H1 (cell line): ENCODE data around the gene MPHOSPH9. TPM values are rescaled to one million over a fixed set of nuclear protein-coding genes. Genes with fewer than 3 reads are reported as not detected.

Experiments
- CTCF ChIA-PET: fragments of 300-600 bp; sonication (Branson Sonifier 250); formaldehyde crosslinking; loops from one replicate; lab custom pipeline; 2021; ENCODE audit not compliant: partially characterized antibody; lab: Charles Lee
- POLR2A ChIA-PET: fragments of 300-600 bp; sonication (Branson Sonifier 250); formaldehyde crosslinking; loops from one replicate; lab custom pipeline; 2021; ENCODE audit warnings: inconsistent platforms; ENCODE audit not compliant: partially characterized antibody; lab: Charles Lee
- DNase-seq, 2 experiments: peaks; one replicate each; pipeline versions ENCODE4 v3.0.0 to v3.0.0-alpha.2; 2010 to 2022; ENCODE audit warnings: low spot score in 2 of 2, low read depth in 1 of 2, mixed read lengths in 1 of 2
- FAIRE-seq: peaks from 2 replicates; lab custom pipeline; 2011; peaks lifted over from hg19 to GRCh38; lab: Jason Lieb, UNC
- H2AFZ ChIP-seq: 2 replicates; pipeline ENCODE4 v1.8.1; 2012; ENCODE audit warnings: low read length, inconsistent platforms
- H2AK5ac ChIP-seq: 2 replicates; pipeline ENCODE4 v1.6.1; 2013; ENCODE audit warnings: low read depth, low read length
- H2BK120ac ChIP-seq: replicated peaks from 2 replicates; pipeline ENCODE3; 2013; ENCODE audit warnings: low read depth, low read length, inconsistent platforms
- H2BK12ac ChIP-seq: 2 replicates; pipeline ENCODE4 v1.6.1; 2013; ENCODE audit warnings: low read depth, low read length
- H2BK15ac ChIP-seq: 2 replicates; pipeline ENCODE4 v1.6.1; 2013; ENCODE audit warnings: low read length
- H2BK20ac ChIP-seq: 2 replicates; pipeline ENCODE4 v1.6.1; 2013; ENCODE audit warnings: low read length
- H2BK5ac ChIP-seq: 2 replicates; pipeline ENCODE4 v1.6.1; 2013; ENCODE audit warnings: low read depth, low read length
- H3K14ac ChIP-seq: 2 replicates; pipeline ENCODE4 v1.6.1; 2013; ENCODE audit warnings: inconsistent platforms; ENCODE audit not compliant: insufficient read length
- H3K18ac ChIP-seq: 2 replicates; pipeline ENCODE4 v1.6.1; 2013; ENCODE audit warnings: low read length; ENCODE audit errors: extremely low read depth
- H3K23ac ChIP-seq: 2 replicates; pipeline ENCODE4 v1.6.1; 2013; ENCODE audit warnings: inconsistent platforms; ENCODE audit not compliant: insufficient read length
- H3K23me2 ChIP-seq: 2 replicates; pipeline ENCODE4 v1.6.1; 2013; ENCODE audit warnings: low read depth, low read length
- H3K27ac ChIP-seq: 2 replicates; pipeline ENCODE4 v1.6.1; 2011; ENCODE audit warnings: low read depth, low read length, inconsistent platforms
- H3K27me3 ChIP-seq, 4 experiments: replicated peaks in 1 of 4; 1 replicate in 1 of 4; 2 replicates in 3 of 4; pipeline versions ENCODE4 v1.6.1 to v1.8.1; 2011 to 2013; ENCODE audit warnings: low read length in 3 of 4, mild to moderate bottlenecking in 3 of 4, inconsistent platforms in 2 of 4, mixed read lengths in 2 of 4, moderate library complexity in 1 of 4; ENCODE audit not compliant: control insufficient read depth in 3 of 4, insufficient read depth in 3 of 4; ENCODE audit errors: extremely low read depth in 1 of 4
- H3K36me3 ChIP-seq, 4 experiments: 2 replicates each; pipeline versions ENCODE4 v1.6.1 to v1.8.1; 2011 to 2013; ENCODE audit warnings: mild to moderate bottlenecking in 4 of 4, low read length in 3 of 4, moderate library complexity in 2 of 4, control low read depth in 1 of 4, inconsistent platforms in 1 of 4; ENCODE audit not compliant: insufficient read depth in 4 of 4, control insufficient read depth in 2 of 4
- H3K4ac ChIP-seq: replicated peaks from 2 replicates; pipeline ENCODE3; 2013; ENCODE audit warnings: low read length, low read depth, mixed read lengths, inconsistent platforms; ENCODE audit not compliant: insufficient read length
- H3K4me1 ChIP-seq, 4 experiments: replicated peaks in 1 of 4; 1 replicate in 1 of 4; 2 replicates in 3 of 4; pipeline versions ENCODE4 v1.6.1 to v1.8.1; 2011 to 2013; ENCODE audit warnings: low read length in 3 of 4, inconsistent platforms in 2 of 4, mixed read lengths in 1 of 4; ENCODE audit not compliant: insufficient read depth in 4 of 4, control insufficient read depth in 3 of 4
- H3K4me2 ChIP-seq, 2 experiments: 2 replicates each; pipeline versions ENCODE4 v1.6.1 to v1.8.1; 2011 to 2013; ENCODE audit warnings: low read depth in 2 of 2, low read length in 2 of 2, control low read depth in 1 of 2, inconsistent platforms in 1 of 2, mild to moderate bottlenecking in 1 of 2; ENCODE audit not compliant: insufficient read depth in 1 of 2
- H3K4me3 ChIP-seq, 4 experiments: fragments of 200-600, 300-600 bp in 1 of 4; sonication (generic), shearing (Covaris generic), sonication (Bioruptor Twin) in 1 of 4; 2 replicates each; pipeline versions ENCODE4 v1.5.1 to v1.8.1; 2011 to 2016; ENCODE audit warnings: low read length in 4 of 4, low read depth in 3 of 4, control low read depth in 2 of 4, inconsistent platforms in 2 of 4, mild to moderate bottlenecking in 2 of 4, mixed read lengths in 1 of 4, moderate library complexity in 1 of 4; ENCODE audit not compliant: insufficient read depth in 2 of 4; ENCODE audit errors: extremely low read depth in 1 of 4
- H3K56ac ChIP-seq: replicated peaks from 2 replicates; pipeline ENCODE3; 2013; ENCODE audit warnings: low read depth, mild to moderate bottlenecking, mixed read lengths, low read length, inconsistent platforms; ENCODE audit not compliant: insufficient read length
- H3K79me1 ChIP-seq: 2 replicates; pipeline ENCODE4 v1.6.1; 2013; ENCODE audit warnings: low read depth, low read length, control low read depth
- H3K79me2 ChIP-seq, 2 experiments: 2 replicates each; pipeline versions ENCODE4 v1.6.1 to v1.8.1; 2012 to 2013; ENCODE audit warnings: low read length in 2 of 2, mild to moderate bottlenecking in 2 of 2, inconsistent platforms in 1 of 2; ENCODE audit not compliant: insufficient read depth in 2 of 2, control insufficient read depth in 1 of 2
- H3K9ac ChIP-seq, 4 experiments: replicated peaks in 1 of 4; 1 replicate in 1 of 4; 2 replicates in 3 of 4; pipeline versions ENCODE4 v1.6.1 to v1.8.1; 2011 to 2013; ENCODE audit warnings: low read depth in 3 of 4, low read length in 3 of 4, control low read depth in 2 of 4, mild to moderate bottlenecking in 2 of 4, moderate library complexity in 2 of 4, inconsistent platforms in 1 of 4; ENCODE audit errors: extremely low read depth in 1 of 4
- H3K9me3 ChIP-seq, 2 experiments: 2 replicates each; pipeline versions ENCODE4 v1.6.1 to v1.8.1; 2012 to 2013; ENCODE audit warnings: mild to moderate bottlenecking in 2 of 2, moderate library complexity in 2 of 2, control low read depth in 1 of 2, inconsistent platforms in 1 of 2, low read depth in 1 of 2, low read length in 1 of 2, mixed read lengths in 1 of 2; ENCODE audit not compliant: insufficient read depth in 2 of 2
- H4K20me1 ChIP-seq, 2 experiments: replicated peaks in 1 of 2; 2 replicates each; pipeline versions ENCODE3 to v1.8.1; 2011 to 2013; ENCODE audit warnings: inconsistent platforms in 2 of 2, low read length in 2 of 2, mild to moderate bottlenecking in 1 of 2; ENCODE audit not compliant: insufficient read depth in 2 of 2, control insufficient read depth in 1 of 2
- H4K5ac ChIP-seq: 2 replicates; pipeline ENCODE4 v1.6.1; 2013; ENCODE audit warnings: low read length, low read depth, mixed read lengths, inconsistent platforms; ENCODE audit not compliant: insufficient read length
- H4K8ac ChIP-seq: 2 replicates; pipeline ENCODE4 v1.8.0; 2013; ENCODE audit warnings: mild to moderate bottlenecking, moderate library complexity, low read length, inconsistent platforms; ENCODE audit not compliant: insufficient read depth; ENCODE audit errors: extremely low read depth
- H4K91ac ChIP-seq: replicated peaks from 2 replicates; pipeline ENCODE3; 2013; ENCODE audit warnings: low read length, mixed read lengths, inconsistent platforms; ENCODE audit not compliant: insufficient read length
- BCL11A ChIP-seq, 2 experiments: IDR thresholded peaks; one replicate each; pipeline ENCODE4 v1.6.1; 2011; ENCODE audit warnings: low read depth in 2 of 2, low read length in 2 of 2, mild to moderate bottlenecking in 2 of 2
- BRCA1 ChIP-seq: IDR thresholded peaks from 2 replicates; pipeline ENCODE4 v1.6.1; 2012; ENCODE audit warnings: low read depth, low read length, improper control_type of control experiment
- HDAC2 ChIP-seq, 2 experiments: fragments of 300-600 bp in 1 of 2; sonication (generic) in 1 of 2; IDR thresholded peaks; 2 replicates each; pipeline ENCODE4 v1.6.1; 2011 to 2012; ENCODE audit warnings: low read depth in 2 of 2, low read length in 2 of 2, mild to moderate bottlenecking in 2 of 2, moderate library complexity in 2 of 2, borderline replicate concordance in 1 of 2, inconsistent platforms in 1 of 2
- JUN ChIP-seq: IDR thresholded peaks from 2 replicates; pipeline ENCODE4 v1.6.1; 2011; ENCODE audit warnings: low read depth, mild to moderate bottlenecking, improper control_type of control experiment, low read length
- JUND ChIP-seq: IDR thresholded peaks from 2 replicates; pipeline ENCODE4 v1.6.1; 2011; ENCODE audit warnings: mild to moderate bottlenecking, improper control_type of control experiment, low read length
- KDM5A ChIP-seq: fragments of 200-600 bp; IDR thresholded peaks from 2 replicates; pipeline ENCODE4 v1.7.1; 2012; ENCODE audit warnings: mild to moderate bottlenecking, low read length, inconsistent platforms, mixed read lengths
- NANOG ChIP-seq: IDR thresholded peaks from 2 replicates; pipeline ENCODE4 v1.6.1; 2011; ENCODE audit warnings: low read length, low read depth, mild to moderate bottlenecking, inconsistent platforms; ENCODE audit not compliant: insufficient read depth, poor library complexity, severe bottlenecking
- PHF8 ChIP-seq: fragments of 200-600 bp; sonication (generic); conservative IDR thresholded peaks from 2 replicates; pipeline ENCODE4 v1.7.1; 2012; ENCODE audit warnings: low read depth, mild to moderate bottlenecking, inconsistent platforms, low read length, moderate library complexity
- RFX5 ChIP-seq: IDR thresholded peaks from 2 replicates; pipeline ENCODE4 v1.6.1; 2011; ENCODE audit warnings: low read depth, low read length, improper control_type of control experiment, borderline replicate concordance
- RNF2 ChIP-seq: fragments of 200-900, 300-1000 bp; sonication (generic); IDR thresholded peaks from 2 replicates; pipeline ENCODE4 v1.7.1; 2016; ENCODE audit warnings: borderline replicate concordance, low read depth, mild to moderate bottlenecking, antibody characterized with exemption, low read length; ENCODE audit not compliant: poor library complexity, severe bottlenecking; ENCODE audit errors: missing control alignments
- WGBS, 2 experiments: shearing (Covaris generic) in 1 of 2; methylation state at CpG; one replicate each; pipeline versions ENCODE4 v1.1.6 to v1.1.7; 2013 to 2015; ENCODE audit warnings: low lambda C conversion rate in 2 of 2, mixed read lengths in 2 of 2, inconsistent platforms in 1 of 2, low coverage in 1 of 2, missing lambda C conversion rate in 1 of 2; ENCODE audit not compliant: insufficient replicate concordance in 2 of 2, insufficient coverage in 1 of 2, insufficient read length in 1 of 2; ENCODE audit errors: extremely low coverage in 1 of 2, missing lambda C conversion rate in 1 of 2; 5-methylcytosine and 5-hydroxymethylcytosine counted together
- polyA plus RNA-seq, 7 experiments: library from polyadenylated mRNA; depleted of rRNA in 3 of 7; stranded (reverse) in 5 of 7; unstranded in 2 of 7; fragments of >200 nt in 5 of 7; fragments of 200-250 nt in 2 of 7; gene quantifications; 1 replicate in 5 of 7; 2 replicates in 1 of 7; 4 replicates in 1 of 7; pipeline versions ENCODE4 v1.2.1 to v1.2.3, GENCODE V29; 2011 to 2013; ENCODE audit warnings: missing spikeins in 2 of 7, mixed read lengths in 2 of 7
- total RNA-seq: library from RNA; stranded (reverse); fragmentation: NEBNext Ultra II Directional; extraction: Animal tissue kit (Norgen Biotek cat#: 25700); gene quantifications from 2 replicates; pipeline ENCODE4 v1.2.1, GENCODE V29; 2021
- TF ChIP-seq, protein P1 (sequence below): IDR thresholded peaks from 2 replicates; pipeline ENCODE4 v1.6.1; 2012; ENCODE audit warnings: inconsistent platforms

MPHOSPH9 gene
- total and polyA plus RNA-seq, 2 of the 8 experiments (the other 6 are each of a cell fraction or from before 2014, with no cell fraction given) = 8.8 to 48.8 TPM

- Histone ChIP-seq H3K9ac (no peak overlapping the region), H2BK20ac (no peak overlapping the region), H3K4me2 (no peak overlapping the region), H3K79me1 (no peaks in the 10 kb centered on the region), H2AFZ (no peak overlapping the region), H3K23ac (no peak overlapping the region), H2BK120ac (no peak overlapping the region), H3K9me3 (no peaks in the 10 kb centered on the region), H3K4me1 (peaks cover 0 to 3% (median 0%) of the 10 kb centered on the region in 4 experiments; a peak in 2 of 7 replicates), H3K27ac (no peak overlapping the region), H3K79me2 (no peaks in the 10 kb centered on the region), H2BK15ac (no peak overlapping the region), H2BK5ac (0 out of 2 replicates have a peak overlapping the region, but pooled peaks have one; percentile 61), H3K27me3 (peaks cover 0 to 4% (median 0%) of the 10 kb centered on the region in 4 experiments; a peak in 2 of 7 replicates), H4K91ac (peak overlapping the region; percentile 48), H4K8ac (no peak overlapping the region), H3K23me2 (no peaks in the 10 kb centered on the region), H4K20me1 (peaks cover 0 to 2% of the 10 kb centered on the region in 2 experiments), H2BK12ac (no peak overlapping the region), H4K5ac (no peak overlapping the region), H2AK5ac (peak overlapping the region; percentile 59), H3K4ac (no peak overlapping the region), H3K56ac (no peak overlapping the region), H3K4me3 (no peak overlapping the region; a peak in 1 of 8 replicates), H3K36me3 (no peaks in the 10 kb centered on the region), H3K18ac (no peak overlapping the region), H3K14ac (no peak overlapping the region)
- no peak for FAIRE-seq
- 93% methylated on average over 8 of the region's 8 CpGs; no CpG with 5 or more reads in 1 of the 2 experiments for WGBS, 2 experiments
- ChIA-PET CTCF (interaction anchor here (0.8 to 2.0 kb wide), 8 partner anchors 14 to 140 kb away, joined by 3 to 9 read pairs (median 3); no protein-coding TSS in a partner anchor), POLR2A (interaction anchor here (1.4 to 1.8 kb wide), 2 partner anchors 8 to 11 kb away, joined by 3 to 5 read pairs; no protein-coding TSS in a partner anchor)
- no peak for TF ChIP-seq JUND
- no peak for TF ChIP-seq HDAC2 (IDR thresholded peaks at IDR 0.05; ENCODE audit: borderline replicate concordance in 1 of 2, low read depth in 2 of 2, low read length in 2 of 2)
- no peak for TF ChIP-seq RNF2
- no peak for TF ChIP-seq PHF8
- no peak for TF ChIP-seq RFX5
- TF ChIP-seq, protein P1, sequence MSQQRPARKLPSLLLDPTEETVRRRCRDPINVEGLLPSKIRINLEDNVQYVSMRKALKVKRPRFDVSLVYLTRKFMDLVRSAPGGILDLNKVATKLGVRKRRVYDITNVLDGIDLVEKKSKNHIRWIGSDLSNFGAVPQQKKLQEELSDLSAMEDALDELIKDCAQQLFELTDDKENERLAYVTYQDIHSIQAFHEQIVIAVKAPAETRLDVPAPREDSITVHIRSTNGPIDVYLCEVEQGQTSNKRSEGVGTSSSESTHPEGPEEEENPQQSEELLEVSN = no peak
- no peak for TF ChIP-seq JUN
- no peak for TF ChIP-seq NANOG
- TF ChIP-seq BRCA1 = no peak
- no peak for TF ChIP-seq BCL11A (IDR thresholded peaks at IDR 0.05; ENCODE audit: low read depth in 2 of 2, low read length in 2 of 2)
- TF ChIP-seq KDM5A = no peak
- no peak for DNase-seq
Observed at GRCh38 chr12:123118497-123118896, 114.4 kb downstream of the MPHOSPH9 start.
